ENCODE measurements around the gene VOPP1.

DNA sequence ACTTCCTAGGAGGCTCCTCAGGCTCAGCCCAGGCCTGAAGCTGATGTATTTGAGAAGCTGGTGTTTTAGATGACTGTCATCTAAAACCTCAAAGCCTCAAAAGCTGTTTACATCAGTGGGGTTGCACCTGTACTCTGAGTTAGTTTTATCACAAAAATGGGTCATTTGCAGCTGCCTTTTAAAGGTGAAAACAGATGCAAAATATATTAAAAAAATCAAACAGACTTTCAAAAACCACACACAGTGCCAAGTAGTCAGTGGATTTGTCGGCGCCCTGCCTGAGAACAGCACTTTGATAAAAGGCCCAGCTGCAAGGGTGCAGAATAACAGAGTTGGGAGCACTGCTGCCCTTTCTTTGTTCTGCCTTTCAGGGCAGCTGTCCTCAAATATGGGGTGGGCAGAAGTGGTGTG lies 103.0 kb downstream of the VOPP1 start:
- TF ChIP-seq, protein P1, sequence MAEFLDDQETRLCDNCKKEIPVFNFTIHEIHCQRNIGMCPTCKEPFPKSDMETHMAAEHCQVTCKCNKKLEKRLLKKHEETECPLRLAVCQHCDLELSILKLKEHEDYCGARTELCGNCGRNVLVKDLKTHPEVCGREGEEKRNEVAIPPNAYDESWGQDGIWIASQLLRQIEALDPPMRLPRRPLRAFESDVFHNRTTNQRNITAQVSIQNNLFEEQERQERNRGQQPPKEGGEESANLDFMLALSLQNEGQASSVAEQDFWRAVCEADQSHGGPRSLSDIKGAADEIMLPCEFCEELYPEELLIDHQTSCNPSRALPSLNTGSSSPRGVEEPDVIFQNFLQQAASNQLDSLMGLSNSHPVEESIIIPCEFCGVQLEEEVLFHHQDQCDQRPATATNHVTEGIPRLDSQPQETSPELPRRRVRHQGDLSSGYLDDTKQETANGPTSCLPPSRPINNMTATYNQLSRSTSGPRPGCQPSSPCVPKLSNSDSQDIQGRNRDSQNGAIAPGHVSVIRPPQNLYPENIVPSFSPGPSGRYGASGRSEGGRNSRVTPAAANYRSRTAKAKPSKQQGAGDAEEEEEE (CRISPR knock-in tag; IDR thresholded peaks at IDR 0.05; ENCODE audit: borderline replicate concordance), result no peak
- no peak for TF ChIP-seq HDAC1 (CRISPR knock-in tag; IDR thresholded peaks at IDR 0.05)
- TF ChIP-seq, protein P2, sequence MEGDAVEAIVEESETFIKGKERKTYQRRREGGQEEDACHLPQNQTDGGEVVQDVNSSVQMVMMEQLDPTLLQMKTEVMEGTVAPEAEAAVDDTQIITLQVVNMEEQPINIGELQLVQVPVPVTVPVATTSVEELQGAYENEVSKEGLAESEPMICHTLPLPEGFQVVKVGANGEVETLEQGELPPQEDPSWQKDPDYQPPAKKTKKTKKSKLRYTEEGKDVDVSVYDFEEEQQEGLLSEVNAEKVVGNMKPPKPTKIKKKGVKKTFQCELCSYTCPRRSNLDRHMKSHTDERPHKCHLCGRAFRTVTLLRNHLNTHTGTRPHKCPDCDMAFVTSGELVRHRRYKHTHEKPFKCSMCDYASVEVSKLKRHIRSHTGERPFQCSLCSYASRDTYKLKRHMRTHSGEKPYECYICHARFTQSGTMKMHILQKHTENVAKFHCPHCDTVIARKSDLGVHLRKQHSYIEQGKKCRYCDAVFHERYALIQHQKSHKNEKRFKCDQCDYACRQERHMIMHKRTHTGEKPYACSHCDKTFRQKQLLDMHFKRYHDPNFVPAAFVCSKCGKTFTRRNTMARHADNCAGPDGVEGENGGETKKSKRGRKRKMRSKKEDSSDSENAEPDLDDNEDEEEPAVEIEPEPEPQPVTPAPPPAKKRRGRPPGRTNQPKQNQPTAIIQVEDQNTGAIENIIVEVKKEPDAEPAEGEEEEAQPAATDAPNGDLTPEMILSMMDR (CRISPR knock-in tag; IDR thresholded peaks at IDR 0.05), result no peak
- TF ChIP-seq KLF6 (CRISPR knock-in tag; IDR thresholded peaks at IDR 0.05), result no peak
- TF ChIP-seq ZNF644 (CRISPR knock-in tag; IDR thresholded peaks at IDR 0.05; ENCODE audit: low read depth), result no peak
- TF ChIP-seq, protein P3, sequence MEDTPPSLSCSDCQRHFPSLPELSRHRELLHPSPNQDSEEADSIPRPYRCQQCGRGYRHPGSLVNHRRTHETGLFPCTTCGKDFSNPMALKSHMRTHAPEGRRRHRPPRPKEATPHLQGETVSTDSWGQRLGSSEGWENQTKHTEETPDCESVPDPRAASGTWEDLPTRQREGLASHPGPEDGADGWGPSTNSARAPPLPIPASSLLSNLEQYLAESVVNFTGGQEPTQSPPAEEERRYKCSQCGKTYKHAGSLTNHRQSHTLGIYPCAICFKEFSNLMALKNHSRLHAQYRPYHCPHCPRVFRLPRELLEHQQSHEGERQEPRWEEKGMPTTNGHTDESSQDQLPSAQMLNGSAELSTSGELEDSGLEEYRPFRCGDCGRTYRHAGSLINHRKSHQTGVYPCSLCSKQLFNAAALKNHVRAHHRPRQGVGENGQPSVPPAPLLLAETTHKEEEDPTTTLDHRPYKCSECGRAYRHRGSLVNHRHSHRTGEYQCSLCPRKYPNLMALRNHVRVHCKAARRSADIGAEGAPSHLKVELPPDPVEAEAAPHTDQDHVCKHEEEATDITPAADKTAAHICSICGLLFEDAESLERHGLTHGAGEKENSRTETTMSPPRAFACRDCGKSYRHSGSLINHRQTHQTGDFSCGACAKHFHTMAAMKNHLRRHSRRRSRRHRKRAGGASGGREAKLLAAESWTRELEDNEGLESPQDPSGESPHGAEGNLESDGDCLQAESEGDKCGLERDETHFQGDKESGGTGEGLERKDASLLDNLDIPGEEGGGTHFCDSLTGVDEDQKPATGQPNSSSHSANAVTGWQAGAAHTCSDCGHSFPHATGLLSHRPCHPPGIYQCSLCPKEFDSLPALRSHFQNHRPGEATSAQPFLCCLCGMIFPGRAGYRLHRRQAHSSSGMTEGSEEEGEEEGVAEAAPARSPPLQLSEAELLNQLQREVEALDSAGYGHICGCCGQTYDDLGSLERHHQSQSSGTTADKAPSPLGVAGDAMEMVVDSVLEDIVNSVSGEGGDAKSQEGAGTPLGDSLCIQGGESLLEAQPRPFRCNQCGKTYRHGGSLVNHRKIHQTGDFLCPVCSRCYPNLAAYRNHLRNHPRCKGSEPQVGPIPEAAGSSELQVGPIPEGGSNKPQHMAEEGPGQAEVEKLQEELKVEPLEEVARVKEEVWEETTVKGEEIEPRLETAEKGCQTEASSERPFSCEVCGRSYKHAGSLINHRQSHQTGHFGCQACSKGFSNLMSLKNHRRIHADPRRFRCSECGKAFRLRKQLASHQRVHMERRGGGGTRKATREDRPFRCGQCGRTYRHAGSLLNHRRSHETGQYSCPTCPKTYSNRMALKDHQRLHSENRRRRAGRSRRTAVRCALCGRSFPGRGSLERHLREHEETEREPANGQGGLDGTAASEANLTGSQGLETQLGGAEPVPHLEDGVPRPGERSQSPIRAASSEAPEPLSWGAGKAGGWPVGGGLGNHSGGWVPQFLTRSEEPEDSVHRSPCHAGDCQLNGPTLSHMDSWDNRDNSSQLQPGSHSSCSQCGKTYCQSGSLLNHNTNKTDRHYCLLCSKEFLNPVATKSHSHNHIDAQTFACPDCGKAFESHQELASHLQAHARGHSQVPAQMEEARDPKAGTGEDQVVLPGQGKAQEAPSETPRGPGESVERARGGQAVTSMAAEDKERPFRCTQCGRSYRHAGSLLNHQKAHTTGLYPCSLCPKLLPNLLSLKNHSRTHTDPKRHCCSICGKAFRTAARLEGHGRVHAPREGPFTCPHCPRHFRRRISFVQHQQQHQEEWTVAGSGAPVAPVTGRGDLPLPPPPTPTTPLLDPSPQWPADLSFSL (CRISPR knock-in tag; IDR thresholded peaks at IDR 0.05), result no peak
- TF ChIP-seq ZNF256 (CRISPR knock-in tag; conservative IDR thresholded peaks at IDR 0.05), result no peak
- no peak for TF ChIP-seq GLI4 (CRISPR knock-in tag; IDR thresholded peaks at IDR 0.05; ENCODE audit: borderline replicate concordance)
- no peak for TF ChIP-seq NFE2L2 (IDR thresholded peaks at IDR 0.05; ENCODE audit: low read length)
- TF ChIP-seq, protein P4, sequence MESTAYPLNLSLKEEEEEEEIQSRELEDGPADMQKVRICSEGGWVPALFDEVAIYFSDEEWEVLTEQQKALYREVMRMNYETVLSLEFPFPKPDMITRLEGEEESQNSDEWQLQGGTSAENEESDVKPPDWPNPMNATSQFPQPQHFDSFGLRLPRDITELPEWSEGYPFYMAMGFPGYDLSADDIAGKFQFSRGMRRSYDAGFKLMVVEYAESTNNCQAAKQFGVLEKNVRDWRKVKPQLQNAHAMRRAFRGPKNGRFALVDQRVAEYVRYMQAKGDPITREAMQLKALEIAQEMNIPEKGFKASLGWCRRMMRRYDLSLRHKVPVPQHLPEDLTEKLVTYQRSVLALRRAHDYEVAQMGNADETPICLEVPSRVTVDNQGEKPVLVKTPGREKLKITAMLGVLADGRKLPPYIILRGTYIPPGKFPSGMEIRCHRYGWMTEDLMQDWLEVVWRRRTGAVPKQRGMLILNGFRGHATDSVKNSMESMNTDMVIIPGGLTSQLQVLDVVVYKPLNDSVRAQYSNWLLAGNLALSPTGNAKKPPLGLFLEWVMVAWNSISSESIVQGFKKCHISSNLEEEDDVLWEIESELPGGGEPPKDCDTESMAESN (CRISPR knock-in tag; conservative IDR thresholded peaks at IDR 0.05), result no peak
- TF ChIP-seq SPEN (CRISPR knock-in tag; IDR thresholded peaks at IDR 0.05; ENCODE audit: low read depth), result no peak
- TF ChIP-seq, protein P5, sequence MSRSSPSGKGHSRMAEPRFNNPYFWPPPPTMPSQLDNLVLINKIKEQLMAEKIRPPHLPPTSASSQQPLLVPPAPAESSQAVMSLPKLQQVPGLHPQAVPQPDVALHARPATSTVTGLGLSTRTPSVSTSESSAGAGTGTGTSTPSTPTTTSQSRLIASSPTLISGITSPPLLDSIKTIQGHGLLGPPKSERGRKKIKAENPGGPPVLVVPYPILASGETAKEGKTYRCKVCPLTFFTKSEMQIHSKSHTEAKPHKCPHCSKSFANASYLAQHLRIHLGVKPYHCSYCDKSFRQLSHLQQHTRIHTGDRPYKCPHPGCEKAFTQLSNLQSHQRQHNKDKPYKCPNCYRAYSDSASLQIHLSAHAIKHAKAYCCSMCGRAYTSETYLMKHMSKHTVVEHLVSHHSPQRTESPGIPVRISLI (CRISPR knock-in tag; IDR thresholded peaks at IDR 0.05; ENCODE audit: borderline replicate concordance), result no peak
- TF ChIP-seq ZNF792 (CRISPR knock-in tag; IDR thresholded peaks at IDR 0.05), result no peak

All from HepG2 (cell line).